Mononuclear cell (primary cell): ENCODE measurements around the gene SCYGR8. TPM values are rescaled to one million over a fixed set of nuclear protein-coding genes. Genes with fewer than 3 reads are reported as not detected.
"Not testable (repeated sequence)": the region's sequence is repeated elsewhere in the genome, so short reads cannot be mapped to it uniquely, and the experiment has no call there.

Source experiments
- H3K27me3 ChIP-seq: 2 replicates; pipeline ENCODE4 v1.6.0; 2011; ENCODE audit warnings: low read length, control low read depth; ENCODE audit not compliant: insufficient read depth
- H3K4me1 ChIP-seq: 2 replicates; pipeline ENCODE4 v1.5.1; 2011; ENCODE audit warnings: mild to moderate bottlenecking, low read length, control low read depth; ENCODE audit not compliant: insufficient read depth
- H3K4me3 ChIP-seq: 2 replicates; pipeline ENCODE4 v1.5.1; 2011; ENCODE audit warnings: mild to moderate bottlenecking, low read length, moderate library complexity
- H3K9me3 ChIP-seq: 2 replicates; pipeline ENCODE4 v1.5.1; 2011; ENCODE audit warnings: low read depth, mild to moderate bottlenecking, control low read depth, low read length
- total RNA-seq: library from RNA; depleted of rRNA; stranded (reverse); fragments of >200 nt; gene quantifications from one replicate; pipeline ENCODE4 v1.2.3, GENCODE V29; 2012

The SCYGR8 gene
- total RNA-seq, result not detected

GRCh38 chr2:227745594-227745993, at the start of gene SCYGR8:
Gene SCYGR8, plus strand, starts transcription at chr2:227745894. Its CDS starts 0 bp downstream, at chr2:227745894.
- Histone ChIP-seq H3K9me3 (no peaks in the 10 kb centered on the region), H3K4me3 (no peak within 1 kb of the TSS), H3K4me1 (no peaks in the 10 kb centered on the region), H3K27me3 (no peaks in the 10 kb centered on the region)

- peaks cover 3% of the 10 kb centered on the region for H3K27me3 ChIP-seq
- no peaks in the 10 kb centered on the region for H3K9me3 ChIP-seq
These were observed 48.6 kb upstream of the SCYGR8 start for GRCh38 chr2:227696990-227697679.

GRCh38 chr2:227701556-227701955, 44.1 kb upstream of the SCYGR8 start:
- no peaks in the 10 kb centered on the region for H3K4me1 ChIP-seq
- H3K9me3 ChIP-seq, result no peaks in the 10 kb centered on the region
- H3K27me3 ChIP-seq, result no peaks in the 10 kb centered on the region
- H3K4me3 ChIP-seq, result no peak overlapping the region

More at GRCh38 chr2:227696990-227697679, 48.6 kb upstream of the SCYGR8 start:
- Histone ChIP-seq H3K4me1 (no peaks in the 10 kb centered on the region), H3K4me3 (no peak overlapping the region)

- no peaks in the 10 kb centered on the region for H3K27me3 ChIP-seq
- H3K4me1 ChIP-seq, result no peaks in the 10 kb centered on the region
These were observed 42.4 kb upstream of the SCYGR8 start for GRCh38 chr2:227703280-227703732.

GRCh38 chr2:227703961-227704360, 41.7 kb upstream of the SCYGR8 start:
- Histone ChIP-seq H3K9me3 (no peaks in the 10 kb centered on the region), H3K4me1 (no peaks in the 10 kb centered on the region), H3K27me3 (no peaks in the 10 kb centered on the region), H3K4me3 (no peak overlapping the region)

More at GRCh38 chr2:227703280-227703732, 42.4 kb upstream of the SCYGR8 start:
- Histone ChIP-seq H3K4me3 (no peak overlapping the region), H3K9me3 (no peaks in the 10 kb centered on the region)

GRCh38 chr2:227706859-227707258, 38.8 kb upstream of the SCYGR8 start:
- Histone ChIP-seq H3K9me3 (no peaks in the 10 kb centered on the region), H3K27me3 (no peaks in the 10 kb centered on the region), H3K4me3 (no peak overlapping the region)

GRCh38 chr2:227707390-227707789, 38.3 kb upstream of the SCYGR8 start:
- H3K27me3 ChIP-seq, result no peaks in the 10 kb centered on the region
- no peaks in the 10 kb centered on the region for H3K9me3 ChIP-seq
- H3K4me1 ChIP-seq, result no peaks in the 10 kb centered on the region
- no peak overlapping the region for H3K4me3 ChIP-seq

More at GRCh38 chr2:227706859-227707258, 38.8 kb upstream of the SCYGR8 start:
- H3K4me1 ChIP-seq, result no peaks in the 10 kb centered on the region

- Histone ChIP-seq H3K4me1 (no peaks in the 10 kb centered on the region), H3K27me3 (no peaks in the 10 kb centered on the region), H3K4me3 (no peak overlapping the region), H3K9me3 (no peaks in the 10 kb centered on the region)
These were observed 34.7 kb upstream of the SCYGR8 start for GRCh38 chr2:227710986-227711385.

- H3K9me3 ChIP-seq, result no peaks in the 10 kb centered on the region
- H3K4me1 ChIP-seq, result peaks cover 7% of the 10 kb centered on the region
- peaks cover 16% of the 10 kb centered on the region for H3K27me3 ChIP-seq
- no peak overlapping the region for H3K4me3 ChIP-seq
These were observed 32.4 kb upstream of the SCYGR8 start for GRCh38 chr2:227713291-227713690.

GRCh38 chr2:227716501-227716900, 29.2 kb upstream of the SCYGR8 start:
- Histone ChIP-seq H3K9me3 (no peaks in the 10 kb centered on the region), H3K4me1 (peaks cover 7% of the 10 kb centered on the region), H3K4me3 (no peak overlapping the region), H3K27me3 (peaks cover 16% of the 10 kb centered on the region)

- Histone ChIP-seq H3K4me1 (peaks cover 7% of the 10 kb centered on the region), H3K27me3 (peaks cover 16% of the 10 kb centered on the region), H3K9me3 (no peaks in the 10 kb centered on the region), H3K4me3 (no peak within 1 kb of the TSS)
These were observed 27.8 kb upstream of the SCYGR8 start, which contains the start of gene SLC19A3 for GRCh38 chr2:227717687-227718567. Gene SLC19A3, minus strand, starts transcription at chr2:227718028. Its CDS starts 15,710 bp downstream, at chr2:227702318.

- H3K4me3 ChIP-seq, result no peak overlapping the region
- no peaks in the 10 kb centered on the region for H3K9me3 ChIP-seq
- peaks cover 7% of the 10 kb centered on the region for H3K4me1 ChIP-seq
- H3K27me3 ChIP-seq, result peaks cover 16% of the 10 kb centered on the region
These were observed 26.1 kb upstream of the SCYGR8 start for GRCh38 chr2:227719641-227720040.

- Histone ChIP-seq H3K9me3 (no peaks in the 10 kb centered on the region), H3K4me3 (no peak overlapping the region), H3K4me1 (peaks cover 7% of the 10 kb centered on the region), H3K27me3 (peaks cover 16% of the 10 kb centered on the region)
These were observed 25.0 kb upstream of the SCYGR8 start for GRCh38 chr2:227720680-227721079.

- not testable (repeated sequence) for H3K4me1 ChIP-seq, H3K4me3 ChIP-seq, H3K9me3 ChIP-seq, H3K27me3 ChIP-seq
These were observed 22.9 kb upstream of the SCYGR8 start for GRCh38 chr2:227722821-227723220.

- Histone ChIP-seq H3K4me3 (no peak within 1 kb of the TSS), H3K9me3 (no peaks in the 10 kb centered on the region), H3K27me3 (no peaks in the 10 kb centered on the region), H3K4me1 (no peaks in the 10 kb centered on the region)
These were observed 21.2 kb upstream of the SCYGR8 start, which contains the start of gene SCYGR6 for GRCh38 chr2:227724394-227725039. Gene SCYGR6, minus strand, starts transcription at chr2:227724757. Its CDS starts 0 bp downstream, at chr2:227724757.
